Left hindlimb (tissue), 1 donor: ENCODE measurements around the gene SYNJ2.

Experiments
- DNase-seq: peaks from one replicate; pipeline ENCODE4 v3.0.0-alpha.2; 2018

The SYNJ2 gene

DNA sequence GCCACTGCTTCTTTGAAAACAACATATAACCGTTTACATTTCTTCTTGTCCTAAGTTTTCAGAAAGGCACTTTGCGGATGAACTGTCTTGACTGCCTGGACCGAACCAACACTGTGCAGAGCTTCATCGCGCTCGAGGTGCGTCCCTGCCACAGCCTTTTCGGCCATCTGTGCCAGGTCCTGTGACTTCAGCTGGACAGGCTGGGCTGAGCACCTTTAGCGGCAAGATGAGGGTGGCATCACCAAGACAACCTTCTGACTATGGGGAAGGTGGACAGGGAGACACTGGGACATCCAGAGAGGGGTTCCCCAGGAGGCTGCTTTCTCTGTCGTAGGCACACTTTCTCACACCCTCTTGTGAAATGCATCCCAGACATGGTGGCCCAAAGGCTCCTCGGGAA, 82.1 kb downstream of the SYNJ2 start:
- no peak for DNase-seq

DNA sequence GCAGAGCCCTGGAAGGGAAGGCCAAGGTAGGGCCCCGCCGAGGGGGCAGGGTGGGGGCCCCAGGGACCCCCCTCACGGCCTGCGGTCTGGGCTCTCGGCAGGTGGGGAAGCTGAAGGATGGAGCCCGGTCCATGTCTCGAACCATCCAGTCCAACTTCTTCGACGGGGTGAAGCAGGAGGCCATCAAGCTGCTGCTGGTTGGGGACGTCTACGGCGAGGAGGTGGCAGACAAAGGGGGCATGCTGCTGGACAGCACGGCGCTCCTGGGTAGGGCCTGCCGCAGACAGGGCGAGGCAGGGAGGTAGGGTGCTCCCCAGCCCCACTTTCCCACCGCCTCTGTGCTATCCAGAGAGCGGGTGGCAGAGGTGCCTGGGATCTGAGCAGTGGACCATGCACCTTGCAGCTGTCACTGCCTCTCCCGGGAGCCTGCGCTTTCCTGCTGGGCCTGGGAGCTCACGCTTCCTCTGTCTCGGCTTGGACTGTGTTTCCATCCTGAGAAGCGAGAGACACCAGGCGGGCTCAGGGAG, 83.1 kb downstream of the SYNJ2 start:
- DNase-seq, result no peak

DNA sequence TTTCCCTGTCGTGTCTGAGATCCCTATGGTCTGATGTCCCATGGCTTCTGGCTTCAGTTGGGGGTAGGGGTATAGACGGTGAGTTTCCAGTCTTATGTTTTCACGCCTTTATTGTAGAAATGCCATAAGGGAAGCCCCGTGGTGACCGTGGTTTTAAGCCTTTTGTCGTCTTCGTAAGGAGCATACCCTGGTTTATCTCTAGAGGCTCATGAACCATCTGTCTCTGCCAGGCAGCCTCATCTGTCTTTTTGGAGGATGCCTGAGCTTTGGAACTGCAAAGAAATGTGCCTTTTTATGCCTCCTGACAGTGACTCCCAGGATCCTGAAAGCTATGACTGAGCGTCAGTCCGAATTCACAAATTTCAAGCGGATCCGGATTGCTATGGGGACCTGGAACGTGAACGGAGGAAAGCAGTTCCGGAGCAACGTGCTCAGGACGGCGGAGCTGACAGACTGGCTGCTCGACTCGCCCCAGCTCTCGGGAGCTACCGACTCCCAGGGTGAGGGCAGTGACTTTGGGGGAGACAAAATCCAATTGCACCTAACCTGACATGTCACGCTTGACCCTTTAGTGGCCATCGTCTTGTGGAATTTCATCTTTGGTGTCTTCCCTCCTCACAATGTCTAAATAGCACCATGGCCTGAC, 84.6 kb downstream of the SYNJ2 start:
- DNase-seq, result no peak

DNA sequence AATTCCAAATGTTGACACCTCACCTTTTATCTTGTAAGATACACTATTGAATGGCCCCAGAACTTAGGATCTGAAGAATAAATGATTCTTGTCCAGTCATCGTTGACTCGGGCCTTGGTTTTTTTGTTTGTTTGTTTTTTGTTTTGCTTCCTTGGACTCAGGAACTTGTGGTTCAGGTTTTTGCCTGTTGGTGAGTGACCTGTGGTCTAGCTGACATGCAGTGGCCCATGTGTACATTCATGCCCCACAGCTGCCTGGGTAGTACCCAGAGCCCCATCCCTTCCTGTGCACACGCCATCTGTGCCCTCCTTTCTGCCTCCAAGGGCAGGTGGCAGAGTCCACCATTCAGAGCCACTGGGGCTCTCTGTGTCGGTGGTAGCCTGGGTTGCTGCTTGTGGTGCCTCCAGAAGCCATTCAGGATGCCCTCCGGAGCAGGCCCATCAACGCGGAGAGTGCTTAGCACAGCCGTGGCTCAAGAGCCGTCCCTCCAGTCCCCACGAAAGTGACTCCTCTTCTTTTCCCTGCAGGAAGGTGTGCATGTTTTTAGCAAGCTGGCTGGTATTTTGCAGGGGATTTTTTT, 85.9 kb downstream of the SYNJ2 start:
- DNase-seq, result no peak

DNA sequence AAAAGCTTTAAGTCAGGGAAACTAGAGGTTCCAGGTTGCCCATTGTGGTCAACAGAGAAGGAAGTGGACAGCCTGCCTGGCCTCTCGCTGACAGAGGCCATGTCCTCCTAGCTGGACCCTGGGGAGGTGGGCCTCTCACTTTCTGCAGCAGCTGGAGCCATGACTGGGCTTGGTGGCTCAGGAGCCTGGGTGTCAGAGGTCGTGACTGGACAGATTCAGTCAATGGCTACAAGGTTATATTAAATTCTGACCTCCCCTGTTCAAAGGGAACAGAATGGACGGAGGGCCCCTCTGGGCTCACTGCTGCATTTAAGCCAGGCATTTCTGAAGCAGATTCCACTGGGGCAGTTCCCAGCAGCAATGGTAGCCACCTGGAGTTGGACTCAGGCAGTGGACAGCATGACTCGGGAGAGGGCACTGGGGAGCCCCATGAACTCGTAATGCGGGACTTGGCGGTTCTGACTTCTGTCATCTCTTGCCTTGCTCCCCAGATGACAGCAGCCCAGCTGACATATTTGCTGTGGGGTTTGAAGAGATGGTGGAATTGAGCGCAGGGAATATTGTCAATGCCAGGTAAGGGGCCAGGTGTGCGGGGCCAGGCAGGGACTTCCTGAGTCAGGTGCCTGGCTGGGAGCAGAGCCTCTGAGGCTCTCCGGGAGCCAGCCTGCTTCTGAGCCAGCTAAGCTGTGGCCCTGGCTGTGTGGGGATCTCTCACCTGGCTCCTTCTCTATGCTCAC, 86.7 kb downstream of the SYNJ2 start:
- DNase-seq, result no peak

DNA sequence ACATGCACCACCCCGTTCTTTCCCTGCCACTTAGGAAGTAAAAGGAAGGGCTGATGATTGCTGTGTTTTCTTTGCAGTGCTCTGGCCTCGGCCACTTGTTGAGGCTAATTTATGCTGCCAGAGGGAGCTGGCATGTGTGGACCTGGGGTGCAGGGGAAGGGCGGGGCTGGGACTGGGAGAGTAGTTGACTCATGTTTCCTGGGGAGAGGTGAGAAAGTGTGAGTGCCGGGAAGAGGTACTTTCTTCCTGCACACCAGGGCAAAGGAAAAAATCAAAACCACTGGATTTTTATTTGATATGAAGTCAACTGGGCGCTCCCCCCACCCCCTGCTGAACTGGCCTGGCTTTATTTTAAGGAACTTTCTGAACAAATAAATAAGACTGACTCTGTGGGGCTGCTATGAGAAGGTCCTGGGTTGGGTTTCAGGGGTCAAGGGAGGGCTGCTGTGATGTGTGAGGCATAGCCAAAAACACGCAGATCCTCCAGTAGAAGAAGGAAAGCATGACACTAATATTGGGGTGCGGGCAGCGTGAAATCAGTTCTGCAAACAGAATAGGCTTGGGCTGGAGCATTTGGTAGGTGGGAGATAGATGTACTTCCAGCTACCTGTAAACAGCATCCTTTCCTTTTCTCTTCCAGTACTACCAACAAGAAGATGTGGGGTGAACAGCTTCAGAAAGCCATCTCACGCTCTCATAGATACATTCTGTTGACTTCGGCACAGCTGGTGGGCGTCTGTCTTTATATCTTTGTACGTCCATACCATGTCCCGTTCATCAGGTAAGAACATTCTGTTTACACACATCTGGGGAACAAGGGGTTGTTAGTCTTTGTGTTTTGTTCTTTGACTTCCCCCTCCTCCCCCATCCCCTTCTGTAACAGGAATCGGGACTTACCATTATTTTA, 87.5 kb downstream of the SYNJ2 start:
- no peak for DNase-seq

DNA sequence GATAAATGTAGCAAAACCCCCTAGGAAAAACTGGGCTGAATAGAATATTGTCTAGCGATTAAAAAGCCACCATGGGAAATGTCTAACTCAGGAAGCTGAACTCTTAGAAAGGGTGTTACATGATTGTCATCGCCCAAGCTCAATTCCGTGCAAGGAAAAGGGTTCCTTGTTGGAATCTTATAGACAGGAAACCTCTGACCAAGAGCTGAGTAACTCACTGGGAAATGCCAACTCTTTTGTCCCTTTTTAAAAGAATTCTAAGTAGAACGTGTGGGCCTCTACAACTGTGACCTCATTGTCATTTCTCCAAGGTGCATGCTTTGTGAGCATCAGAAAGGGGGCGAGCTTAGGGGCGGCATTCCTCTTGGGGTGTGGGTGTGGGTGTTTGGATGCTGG, 88.1 kb downstream of the SYNJ2 start:
- no peak for DNase-seq

DNA sequence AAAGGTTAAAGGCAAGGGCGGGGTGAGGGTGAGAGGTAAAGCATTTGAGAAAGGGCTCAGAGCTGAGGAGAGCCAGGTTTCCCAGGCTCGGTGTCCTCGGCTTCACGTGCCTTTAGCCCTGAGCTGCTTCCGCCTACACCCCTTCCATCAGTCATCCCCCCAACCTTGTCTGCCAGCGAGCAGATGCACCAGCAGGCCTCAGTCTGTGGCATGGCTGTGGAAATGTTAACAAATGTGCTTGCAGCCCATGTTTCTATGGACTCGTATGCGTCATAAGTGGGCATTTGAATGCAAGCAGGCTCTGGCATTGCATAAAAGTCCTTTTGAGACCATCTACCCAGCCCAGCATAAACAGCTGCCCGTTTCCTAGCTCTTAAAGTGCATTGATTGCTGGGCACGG, 88.8 kb downstream of the SYNJ2 start:
- DNase-seq, result no peak

DNA sequence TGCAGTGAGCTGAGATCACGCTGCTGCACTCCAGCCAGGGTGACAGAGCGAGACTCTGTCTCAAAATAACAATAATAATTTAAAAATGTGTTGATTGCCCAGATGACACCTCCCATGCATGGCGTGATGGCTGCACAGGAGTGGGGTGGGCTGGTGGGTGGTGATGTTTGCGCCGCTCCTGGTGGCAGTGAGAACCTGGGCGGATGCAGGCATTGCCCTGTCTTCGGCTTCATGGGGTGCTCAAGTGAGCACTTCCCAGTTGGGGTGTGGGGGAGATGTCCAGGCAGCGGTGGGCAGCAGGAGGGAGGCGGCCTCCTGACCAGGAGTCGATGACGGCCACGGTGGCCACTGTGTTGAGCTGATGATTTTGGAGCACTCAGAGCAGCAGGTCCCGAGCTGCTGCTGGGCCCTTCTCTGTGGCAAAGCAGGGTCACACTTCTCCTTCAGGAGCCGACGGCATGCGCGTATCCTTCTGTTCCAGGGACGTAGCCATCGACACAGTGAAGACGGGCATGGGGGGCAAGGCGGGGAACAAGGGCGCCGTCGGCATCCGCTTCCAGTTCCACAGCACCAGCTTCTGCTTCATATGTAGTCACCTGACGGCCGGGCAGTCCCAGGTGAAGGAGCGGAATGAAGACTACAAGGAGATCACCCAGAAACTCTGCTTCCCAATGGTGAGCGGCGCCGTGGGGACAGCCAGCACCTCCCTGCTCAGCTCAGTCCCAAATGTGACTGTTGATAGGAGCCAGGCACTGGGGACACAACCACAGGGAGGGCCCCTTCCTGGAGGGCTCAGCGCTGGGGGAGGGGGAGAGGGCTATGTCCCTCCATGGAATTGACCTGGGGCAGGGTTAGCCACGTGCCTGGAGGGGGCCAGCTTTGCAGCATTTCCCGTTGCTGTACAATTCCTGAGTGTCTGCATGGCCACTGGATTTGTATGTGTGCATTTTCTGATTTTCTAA, 89.7 kb downstream of the SYNJ2 start:
- DNase-seq, result no peak

DNA sequence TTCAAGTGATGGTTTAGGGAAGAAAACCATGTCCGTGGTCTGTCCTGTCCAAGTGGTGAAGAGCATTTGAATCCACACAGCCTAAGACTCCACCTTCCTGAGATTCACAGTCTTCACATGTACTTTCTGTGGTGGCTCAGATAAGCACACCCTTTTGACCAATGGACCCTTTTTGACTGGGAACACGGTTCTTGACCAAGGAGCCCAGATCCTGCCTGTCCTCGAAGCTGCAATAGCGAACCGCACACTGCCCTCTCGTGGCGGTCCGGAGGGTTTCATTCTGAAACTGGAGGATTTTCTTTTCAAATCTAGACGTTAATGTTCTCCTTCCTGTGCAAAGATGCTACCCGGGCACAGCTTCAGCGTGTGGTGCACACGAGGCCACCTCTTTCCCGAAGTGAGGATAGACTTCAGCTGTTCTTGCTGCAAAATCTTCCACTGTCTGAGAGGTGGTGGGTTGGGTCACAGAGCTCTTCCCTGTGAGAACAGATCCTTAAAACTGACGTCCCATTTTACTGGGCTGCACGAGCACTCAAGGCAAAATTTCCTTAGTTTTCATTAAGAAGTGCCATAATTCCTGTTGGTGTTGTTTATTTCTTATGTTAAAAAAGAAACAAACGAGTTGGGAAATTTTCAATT, 90.5 kb downstream of the SYNJ2 start:
- DNase-seq, result peak; percentile 73

DNA sequence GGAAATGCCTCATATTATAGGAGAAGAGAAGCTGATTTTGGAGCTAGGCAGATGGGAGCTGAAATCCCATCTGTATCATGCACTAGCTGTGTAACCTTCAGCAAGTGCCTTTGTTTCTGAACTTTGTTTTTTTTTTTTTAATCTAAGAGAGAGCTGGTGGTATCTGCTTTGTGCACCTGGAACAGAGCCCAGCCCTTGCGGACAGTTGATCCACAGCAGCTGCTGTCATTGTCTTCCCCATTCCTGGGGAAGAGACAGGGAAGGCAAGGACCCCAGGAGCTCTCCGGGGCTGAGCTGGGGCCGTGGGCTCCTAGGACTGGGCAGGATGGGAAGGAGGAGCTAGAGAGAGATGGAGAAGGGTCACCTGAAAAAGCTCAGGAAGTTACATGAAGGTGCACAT, 92.1 kb downstream of the SYNJ2 start:
- DNase-seq, result no peak

DNA sequence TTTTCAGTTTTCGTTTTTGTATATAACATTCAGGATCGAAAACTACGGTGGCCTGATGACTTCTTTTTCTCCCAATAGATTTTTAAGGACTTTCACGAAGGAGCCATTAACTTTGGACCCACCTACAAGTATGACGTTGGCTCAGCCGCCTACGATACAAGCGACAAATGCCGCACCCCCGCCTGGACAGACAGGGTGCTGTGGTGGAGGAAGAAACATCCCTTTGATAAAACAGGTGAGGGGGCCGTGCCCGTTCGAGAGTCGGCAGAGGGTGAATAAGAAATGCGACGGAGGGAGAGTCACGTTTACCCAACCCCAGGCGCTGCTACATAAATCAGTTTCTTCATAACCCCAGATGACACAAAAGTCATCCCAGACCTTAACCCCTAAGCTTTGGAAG, 94.9 kb downstream of the SYNJ2 start:
- no peak for DNase-seq

DNA sequence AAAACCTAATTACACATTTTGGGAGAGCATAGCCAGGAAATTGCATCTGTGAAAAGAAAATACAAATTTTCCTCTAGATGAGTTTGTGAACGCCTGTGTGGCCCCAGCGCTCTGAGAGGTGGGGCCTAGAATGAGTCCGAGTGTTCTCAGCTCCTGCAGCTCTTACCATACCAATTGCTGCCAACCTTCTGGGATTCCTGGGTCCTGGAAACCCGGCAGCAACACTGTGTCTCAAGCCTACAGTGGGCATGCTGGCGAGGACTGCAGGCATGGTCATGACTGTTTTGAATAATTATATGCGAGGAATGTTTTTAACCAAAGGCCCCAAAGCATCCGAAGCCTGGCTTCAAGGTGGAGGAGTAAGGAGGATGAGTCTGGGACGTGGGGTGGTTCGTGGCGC, 96.0 kb downstream of the SYNJ2 start:
- DNase-seq, result no peak

DNA sequence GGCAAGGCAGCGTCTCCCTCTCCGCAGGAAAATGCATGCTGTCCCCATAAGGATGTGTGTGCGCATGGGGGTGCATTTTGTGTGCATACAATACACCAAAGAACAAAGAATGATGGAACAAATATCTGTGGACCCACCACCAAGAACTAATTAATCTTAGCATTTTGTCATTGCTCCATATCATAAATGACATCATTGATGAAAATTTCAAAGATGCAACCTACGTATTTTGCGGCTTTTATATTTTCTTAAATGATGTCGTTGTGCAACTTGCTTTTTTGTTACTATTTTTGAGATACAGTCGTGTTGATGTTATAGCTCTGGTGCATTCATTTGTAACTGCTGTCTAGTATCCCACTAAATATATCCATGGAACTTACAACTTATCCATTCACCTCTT, 96.7 kb downstream of the SYNJ2 start:
- no peak for DNase-seq

DNA sequence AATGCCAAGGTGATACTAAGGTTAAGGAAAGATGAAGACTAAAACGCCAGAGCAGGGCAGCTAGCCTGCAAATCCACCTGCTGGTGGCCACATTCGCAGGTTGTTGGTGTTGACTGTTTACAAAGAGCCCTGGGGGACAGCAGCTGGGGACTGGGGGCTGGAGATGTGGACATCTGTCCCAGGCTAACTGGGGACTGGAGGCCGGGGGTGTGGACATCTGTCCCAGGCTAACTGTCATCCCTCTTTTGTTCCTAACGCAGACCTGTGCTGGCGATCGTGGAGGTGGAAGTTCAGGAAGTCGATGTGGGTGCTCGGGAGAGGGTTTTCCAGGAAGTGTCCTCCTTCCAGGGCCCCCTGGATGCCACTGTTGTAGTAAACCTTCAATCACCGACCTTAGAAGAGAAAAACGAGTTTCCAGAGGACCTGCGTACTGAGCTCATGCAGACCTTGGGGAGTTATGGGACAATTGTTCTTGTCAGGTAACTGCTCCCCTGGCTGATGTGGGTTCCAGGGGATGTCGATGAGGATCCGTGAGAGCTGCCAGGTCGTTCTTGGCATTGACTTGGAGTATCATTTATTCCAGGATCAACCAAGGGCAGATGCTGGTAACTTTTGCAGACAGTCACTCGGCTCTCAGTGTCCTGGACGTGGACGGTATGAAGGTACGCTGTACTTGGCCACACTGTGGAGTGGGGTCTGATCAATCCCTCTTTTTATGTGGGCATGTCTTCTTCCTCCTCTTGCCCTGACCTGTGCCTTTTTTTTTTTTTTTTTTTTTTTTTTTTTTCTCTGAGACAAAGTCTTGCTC, 99.4 kb downstream of the SYNJ2 start:
- no peak for DNase-seq

DNA sequence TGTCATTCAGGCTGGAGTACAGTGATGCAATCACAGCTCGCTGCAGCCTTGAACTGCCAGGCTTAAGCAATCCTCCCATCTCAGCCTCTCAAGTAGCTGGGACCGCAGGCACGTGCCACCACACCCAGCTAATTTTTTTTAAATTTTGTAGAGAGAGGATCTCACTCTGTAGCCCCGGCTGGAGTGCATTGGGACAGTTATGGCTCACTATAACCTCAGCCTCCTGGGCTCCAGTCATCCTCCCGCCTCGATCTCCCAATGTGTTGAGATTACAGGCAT, 99.9 kb downstream of the SYNJ2 start:
- no peak for DNase-seq

DNA sequence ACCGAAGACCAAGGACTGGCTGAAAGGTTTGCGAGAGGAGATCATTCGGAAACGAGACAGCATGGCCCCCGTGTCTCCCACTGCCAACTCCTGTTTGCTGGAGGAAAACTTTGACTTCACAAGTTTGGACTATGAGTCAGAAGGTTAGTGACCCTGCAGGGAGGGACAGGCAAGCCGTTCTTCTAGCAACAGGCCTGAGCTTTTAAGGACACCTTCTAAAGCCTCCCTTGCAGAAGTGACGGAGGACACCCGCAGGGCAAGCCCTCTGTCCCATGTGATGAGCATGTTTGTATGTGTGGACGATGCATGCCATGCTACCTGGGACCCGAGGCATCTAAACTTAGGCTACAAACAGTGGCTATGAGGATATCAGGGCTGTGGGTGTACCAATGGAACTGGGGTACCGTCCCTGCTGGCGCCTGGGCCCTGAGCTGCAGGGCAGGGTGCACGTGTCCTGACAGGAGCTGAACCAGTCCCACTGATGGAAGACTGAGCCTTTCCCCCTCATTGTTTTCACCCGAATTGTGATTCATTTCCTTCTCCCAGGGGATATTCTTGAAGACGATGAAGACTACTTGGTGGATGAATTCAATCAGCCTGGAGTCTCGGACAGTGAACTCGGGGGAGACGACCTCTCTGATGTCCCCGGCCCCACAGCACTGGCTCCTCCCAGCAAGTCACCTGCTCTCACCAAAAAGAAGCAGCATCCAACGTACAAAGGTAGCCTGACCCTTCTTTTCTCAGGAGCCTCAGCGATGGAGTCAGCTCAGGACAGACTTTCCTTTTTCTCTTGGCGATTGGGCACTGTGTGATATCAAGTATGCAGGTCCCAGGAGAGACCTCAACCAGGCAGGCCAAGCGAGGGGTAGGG, 102.0 kb downstream of the SYNJ2 start:
- DNase-seq, result no peak

DNA sequence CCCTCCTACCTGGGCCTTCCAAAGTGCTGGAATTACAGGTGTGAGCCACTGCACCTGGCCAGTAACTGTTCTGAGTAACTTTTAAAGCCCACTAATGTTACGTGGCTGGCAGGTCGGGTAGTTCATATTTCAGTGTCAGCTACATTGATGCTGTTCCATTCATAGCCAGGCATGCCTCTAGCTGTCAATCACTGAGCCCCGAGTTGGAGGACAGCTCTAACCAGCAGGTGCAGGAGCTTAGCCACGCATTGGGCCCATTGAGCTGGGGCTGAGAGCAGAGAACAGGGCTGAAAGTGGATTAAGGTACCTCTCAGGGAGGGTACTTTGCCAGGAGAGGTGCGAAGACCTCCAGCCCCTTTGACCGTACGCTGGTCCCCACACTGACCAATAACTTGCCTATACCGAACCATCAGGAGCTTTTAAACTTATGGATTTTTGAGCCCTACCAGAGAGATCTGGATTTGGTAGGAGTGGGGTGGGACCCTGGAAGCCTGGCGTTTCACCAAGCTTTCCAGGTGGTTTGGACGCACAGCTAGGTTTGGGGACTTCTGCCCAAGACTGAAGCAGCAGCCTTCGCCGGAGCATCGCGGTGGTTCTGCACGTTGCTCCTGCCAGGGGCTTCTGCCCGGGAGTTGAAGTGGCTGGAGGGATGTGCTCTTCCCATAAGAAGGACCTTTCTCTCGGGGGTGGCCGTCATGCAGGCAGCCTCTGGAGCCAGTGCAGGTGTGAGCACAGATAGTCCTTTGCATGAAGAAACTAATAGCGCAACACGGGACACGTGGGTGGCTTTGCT, 103.8 kb downstream of the SYNJ2 start:
- no peak for DNase-seq

DNA sequence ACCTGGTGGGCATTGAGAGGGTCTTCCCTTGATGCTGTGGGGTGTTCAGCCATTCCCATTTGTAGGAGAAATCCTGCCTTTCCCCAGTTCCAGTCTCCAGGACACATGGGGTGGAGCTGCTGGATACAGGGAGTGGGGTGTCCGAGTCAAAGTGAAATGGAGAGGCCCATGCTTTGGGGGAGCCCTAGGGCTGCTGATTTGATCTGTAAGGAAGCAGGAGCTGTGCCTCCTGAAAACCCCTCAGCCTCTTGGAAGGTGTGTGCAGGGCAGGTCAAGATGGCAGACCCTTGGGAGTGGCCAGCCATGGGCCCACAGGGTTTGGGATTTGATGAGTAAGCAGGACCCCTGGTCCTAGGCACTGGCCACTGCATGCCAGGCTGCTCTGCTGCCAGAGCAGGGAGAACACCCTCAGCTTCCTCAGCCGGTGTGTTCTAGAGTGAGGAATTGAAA, 104.4 kb downstream of the SYNJ2 start:
- no peak for DNase-seq
